HG03457 (cell line): Measurements from ENCODE around the gene OBI1.

Source experiments
- ATAC-seq: cut with Tn5 transposase; IDR thresholded peaks from one replicate; pipeline ENCODE4 v1.9.1; 2021; ENCODE audit warnings: moderate number of reproducible peaks; ENCODE audit not compliant: unreplicated experiment

OBI1 gene, protein sequence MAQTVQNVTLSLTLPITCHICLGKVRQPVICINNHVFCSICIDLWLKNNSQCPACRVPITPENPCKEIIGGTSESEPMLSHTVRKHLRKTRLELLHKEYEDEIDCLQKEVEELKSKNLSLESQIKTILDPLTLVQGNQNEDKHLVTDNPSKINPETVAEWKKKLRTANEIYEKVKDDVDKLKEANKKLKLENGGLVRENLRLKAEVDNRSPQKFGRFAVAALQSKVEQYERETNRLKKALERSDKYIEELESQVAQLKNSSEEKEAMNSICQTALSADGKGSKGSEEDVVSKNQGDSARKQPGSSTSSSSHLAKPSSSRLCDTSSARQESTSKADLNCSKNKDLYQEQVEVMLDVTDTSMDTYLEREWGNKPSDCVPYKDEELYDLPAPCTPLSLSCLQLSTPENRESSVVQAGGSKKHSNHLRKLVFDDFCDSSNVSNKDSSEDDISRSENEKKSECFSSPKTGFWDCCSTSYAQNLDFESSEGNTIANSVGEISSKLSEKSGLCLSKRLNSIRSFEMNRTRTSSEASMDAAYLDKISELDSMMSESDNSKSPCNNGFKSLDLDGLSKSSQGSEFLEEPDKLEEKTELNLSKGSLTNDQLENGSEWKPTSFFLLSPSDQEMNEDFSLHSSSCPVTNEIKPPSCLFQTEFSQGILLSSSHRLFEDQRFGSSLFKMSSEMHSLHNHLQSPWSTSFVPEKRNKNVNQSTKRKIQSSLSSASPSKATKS

DNA sequence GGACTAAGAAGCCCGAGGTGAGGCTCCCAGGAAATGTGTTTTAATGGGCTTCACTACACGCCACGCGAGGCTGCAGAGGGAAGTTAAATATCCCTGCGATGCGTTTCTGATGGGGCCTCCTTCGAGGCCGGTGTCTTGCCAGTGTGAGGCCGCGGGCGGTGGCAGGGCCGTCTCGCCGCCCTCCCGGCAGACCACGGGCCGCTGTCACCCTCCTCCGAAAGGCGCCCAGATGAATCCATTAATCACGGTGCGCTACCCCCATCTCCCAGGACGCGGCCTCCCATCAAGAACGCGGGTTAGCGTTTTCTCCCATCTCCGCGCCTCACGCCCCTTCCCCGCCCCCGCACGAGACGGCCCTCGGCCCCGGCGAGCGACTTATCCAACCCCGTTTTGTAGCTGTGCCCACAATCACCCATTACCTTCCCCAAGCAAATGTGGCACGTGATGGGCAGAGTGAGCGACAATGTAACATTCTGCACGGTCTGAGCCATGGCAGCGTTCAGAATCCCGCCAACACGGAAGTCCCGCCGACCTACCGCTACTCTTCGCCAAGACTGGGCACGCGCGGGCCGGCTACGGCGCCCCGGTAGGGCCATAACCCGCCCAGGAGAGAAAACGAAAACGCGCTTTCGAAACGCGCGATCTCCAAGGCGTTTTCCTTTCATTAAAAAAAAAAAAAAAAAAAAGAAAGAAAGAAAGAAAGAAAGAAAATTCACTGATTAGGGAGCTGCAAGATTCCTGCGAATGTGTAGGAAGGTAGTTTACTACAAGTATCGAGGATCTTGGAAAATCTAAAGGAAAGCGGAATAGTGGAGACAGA lies at the start of gene OBI1:
Gene OBI1 (minus strand): TSS at position 526 of the 820 bp plus-strand sequence. CDS start 35 bp downstream, at position 491.
- ATAC-seq: peak; percentile 78

DNA sequence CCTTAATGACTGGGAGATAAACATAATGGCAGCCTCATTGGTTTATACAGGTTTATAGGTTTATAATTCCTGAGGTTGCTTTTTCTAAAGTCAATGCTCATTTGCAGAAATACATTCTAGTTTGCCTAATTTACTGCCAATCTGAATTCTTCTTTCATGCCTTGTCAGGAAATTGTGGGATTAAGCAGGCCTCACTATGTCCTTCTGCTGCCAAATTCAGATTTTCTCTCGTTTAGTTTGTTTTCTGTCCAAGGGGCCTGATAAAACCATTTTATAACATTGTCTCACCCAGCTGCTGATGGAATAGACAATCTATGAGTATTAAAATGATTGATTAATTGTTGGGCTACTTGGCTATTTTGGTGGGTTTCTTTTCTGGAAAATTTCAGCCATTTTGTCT lies 42.4 kb upstream of the OBI1 start:
- ATAC-seq: no peak

DNA sequence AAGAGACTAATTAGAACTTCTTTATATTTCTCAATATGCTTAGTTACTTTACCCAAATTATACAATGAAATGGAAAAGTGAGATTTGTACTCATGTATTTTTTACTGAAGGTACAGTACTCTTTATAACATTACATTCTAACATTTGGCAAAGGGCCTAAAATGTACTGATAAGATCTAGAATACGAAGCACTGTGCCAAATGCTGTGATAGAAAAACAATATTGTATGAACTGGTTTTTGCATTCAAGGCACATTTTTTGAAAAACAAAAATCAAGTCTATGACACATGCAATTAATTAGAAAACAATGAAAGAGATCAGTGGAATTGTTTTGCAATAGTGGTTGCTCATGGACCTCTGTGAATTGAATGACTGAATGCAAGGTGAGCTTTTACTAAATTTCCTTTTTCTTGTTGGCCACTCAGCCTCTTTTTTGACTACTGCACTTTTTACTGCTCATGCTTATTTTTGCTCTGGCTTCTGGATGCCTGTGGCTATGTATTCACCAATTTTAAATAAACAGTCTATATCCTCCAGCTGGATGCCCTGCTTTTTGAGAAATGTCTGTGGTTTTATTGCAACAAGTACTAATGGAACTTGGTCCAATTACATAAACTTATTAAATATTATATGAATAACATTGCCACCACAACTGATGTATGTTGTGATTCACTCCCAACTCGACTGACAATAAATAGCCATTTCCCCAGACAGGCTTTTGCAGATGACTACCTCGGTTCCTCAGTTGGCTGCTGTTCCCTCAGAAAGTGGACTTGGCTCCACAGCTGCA lies 41.4 kb upstream of the OBI1 start:
- ATAC-seq: no peak

DNA sequence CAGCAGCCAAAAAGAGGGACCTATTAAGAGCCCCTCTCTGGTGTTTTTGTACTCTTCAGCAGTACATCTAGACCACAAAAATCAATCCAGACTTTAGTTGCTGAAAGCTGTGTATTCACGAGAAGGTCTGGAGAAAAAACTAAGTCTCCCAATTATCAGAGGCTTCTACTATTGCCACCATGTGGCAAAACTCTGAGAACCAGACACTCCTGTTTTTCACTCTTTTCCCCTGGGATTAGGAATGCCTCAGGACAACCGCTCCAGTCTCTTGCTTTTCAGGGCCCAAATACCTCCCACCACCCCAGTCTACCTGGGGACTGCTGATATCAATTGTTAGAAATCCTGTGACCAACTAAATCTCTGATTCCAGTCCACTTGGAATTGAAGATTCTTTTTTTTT lies 30.1 kb upstream of the OBI1 start:
- ATAC-seq: no peak

DNA sequence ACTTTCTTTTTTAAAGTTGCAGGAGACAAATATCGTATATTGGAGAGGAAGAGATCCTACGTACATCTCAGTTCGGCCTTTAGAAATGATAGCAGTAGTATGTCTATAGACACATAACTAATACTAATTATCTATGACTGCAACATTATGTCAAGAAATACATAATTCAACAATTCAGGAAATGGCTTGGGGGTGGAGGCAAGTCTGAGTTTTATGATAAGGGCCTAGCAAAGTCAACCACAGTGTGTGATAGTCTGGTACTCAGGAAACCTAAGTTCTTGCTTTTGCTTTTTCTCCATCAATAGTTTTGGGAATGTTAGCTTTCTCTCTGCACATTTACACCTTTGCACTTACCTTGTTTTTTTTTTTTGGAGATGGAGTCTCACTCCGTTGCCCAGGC lies 27.5 kb upstream of the OBI1 start:
- no peak for ATAC-seq

DNA sequence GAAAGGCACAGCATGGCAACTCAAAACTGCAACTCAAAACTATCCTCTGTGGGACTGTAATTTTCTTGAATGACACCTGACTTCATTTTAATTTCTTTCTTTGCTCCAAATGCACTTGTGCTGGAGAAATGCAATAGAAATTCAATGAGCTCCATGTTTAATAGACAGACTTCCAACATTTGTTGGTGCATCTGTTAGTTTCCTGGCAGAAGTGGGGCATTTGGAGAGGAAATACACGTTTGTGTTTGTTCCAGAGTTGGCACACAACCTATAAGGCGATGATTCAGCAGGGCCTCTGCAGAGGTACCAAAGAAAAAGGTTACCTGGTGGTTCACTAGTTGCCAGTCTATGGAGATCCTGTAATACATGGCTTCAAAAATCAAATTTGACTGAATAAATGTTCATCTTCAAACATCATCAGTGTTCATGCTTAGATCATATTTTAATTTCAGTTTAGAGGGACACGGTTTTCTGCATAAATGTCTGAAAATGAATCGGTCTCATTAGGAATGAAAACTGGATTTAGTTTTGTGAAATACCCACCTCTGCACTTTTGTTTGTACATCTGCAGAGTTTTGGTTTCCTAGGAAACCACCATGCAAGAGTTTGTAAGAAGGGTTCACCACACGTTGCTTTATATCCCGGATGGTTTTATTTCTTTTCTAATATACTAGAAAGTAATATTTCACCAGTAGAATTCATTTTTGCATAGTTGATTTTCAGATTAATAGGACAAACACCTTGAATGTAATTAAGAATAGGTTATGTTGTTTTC lies 21.8 kb upstream of the OBI1 start:
- no peak for ATAC-seq

DNA sequence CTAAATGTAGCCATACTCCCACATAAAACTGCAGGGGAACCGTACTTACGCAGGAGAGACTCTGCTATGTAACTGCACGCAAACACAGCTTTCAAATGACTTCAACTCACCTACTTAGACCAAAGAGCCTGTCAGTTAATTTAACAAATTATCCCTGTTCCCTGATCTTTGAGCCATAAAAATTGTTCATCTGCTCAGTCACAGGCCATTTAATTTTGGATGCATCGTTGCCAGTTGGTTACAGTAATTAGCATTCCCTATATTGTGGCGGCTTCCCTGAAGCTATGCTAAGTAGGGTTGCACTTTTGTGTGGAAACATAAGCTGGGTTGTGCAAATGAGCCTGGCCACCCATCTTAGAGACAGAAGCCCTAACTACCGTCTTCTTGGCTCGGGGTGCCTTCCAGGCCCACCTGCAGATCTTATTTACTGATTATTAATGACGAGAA lies 21.2 kb upstream of the OBI1 start:
- no peak for ATAC-seq

DNA sequence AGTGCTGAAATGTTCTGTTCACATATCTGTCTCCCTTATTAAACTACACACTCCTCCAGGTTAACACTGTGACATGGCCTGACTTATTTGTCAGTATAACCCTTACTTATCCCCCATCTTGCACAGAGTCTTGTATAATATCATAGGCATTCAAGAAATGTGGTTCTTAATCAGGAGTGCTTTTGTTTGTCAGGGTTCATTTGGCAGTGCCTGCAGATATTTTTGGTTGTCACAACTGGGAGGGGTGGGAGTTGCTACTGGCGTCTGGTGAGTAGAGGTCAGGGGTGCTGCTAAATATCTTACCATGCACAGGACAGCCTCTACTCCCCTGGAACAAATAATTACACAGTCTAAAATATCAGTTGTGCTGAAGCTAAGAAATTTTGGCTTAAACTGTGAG lies 20.4 kb upstream of the OBI1 start:
- no peak for ATAC-seq

DNA sequence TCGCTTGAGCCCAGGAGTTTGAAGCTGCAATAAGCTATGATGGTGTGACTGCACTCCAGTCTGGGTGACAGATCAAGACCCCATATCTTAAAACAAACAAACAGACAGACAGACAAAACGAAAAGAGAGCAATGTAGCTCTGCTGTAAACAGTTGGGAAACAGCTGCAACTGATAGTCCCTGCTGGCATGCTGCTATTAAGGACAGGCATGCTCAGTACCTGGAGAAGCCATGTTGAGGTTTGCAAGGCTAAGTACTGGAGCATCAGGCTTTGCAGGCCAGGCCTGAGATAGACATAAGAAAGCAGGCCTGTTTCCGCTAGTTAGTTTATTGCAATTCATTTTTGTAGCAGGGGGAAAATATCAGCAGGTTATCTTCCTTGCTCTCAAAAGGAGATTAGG lies 16.2 kb upstream of the OBI1 start:
- ATAC-seq: no peak

DNA sequence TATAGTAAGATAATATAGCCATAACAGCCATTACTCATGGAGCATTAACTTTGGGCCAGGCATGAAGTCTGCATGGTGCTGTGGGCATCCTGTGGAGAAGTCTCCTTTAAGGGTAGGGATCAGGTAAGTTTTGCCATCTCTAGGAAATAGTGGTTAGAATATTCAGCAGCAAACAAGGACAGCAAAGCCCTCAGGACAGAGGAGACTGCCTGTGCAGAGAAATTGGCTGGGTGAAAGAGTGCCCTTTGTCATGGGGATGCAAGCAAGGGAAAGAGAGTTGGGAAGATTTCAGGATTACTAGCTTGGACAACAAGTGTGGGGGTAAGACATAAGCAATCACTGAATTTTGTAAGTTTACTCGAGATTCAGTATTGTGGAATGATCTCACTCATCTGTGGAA lies 15.7 kb upstream of the OBI1 start:
- ATAC-seq: no peak

DNA sequence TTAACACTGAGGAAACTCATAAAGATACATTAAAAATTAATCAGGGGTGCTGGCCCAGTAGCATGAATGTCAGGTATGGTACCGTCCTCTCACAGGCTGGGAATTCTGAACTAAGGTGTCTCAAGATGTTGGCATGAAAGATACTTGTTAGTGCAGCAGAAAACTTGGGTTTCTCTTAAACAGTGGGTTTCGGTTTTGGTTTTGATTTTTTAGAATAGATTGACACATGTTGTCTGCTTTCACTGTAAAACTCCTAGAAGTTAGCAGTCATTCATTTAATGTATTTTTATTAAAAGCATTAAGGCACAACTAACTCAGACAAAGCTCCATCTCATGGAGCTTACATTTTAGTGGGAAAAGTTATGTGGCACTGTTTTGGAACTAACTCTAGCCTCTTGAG lies 3.5 kb upstream of the OBI1 start:
- no peak for ATAC-seq

DNA sequence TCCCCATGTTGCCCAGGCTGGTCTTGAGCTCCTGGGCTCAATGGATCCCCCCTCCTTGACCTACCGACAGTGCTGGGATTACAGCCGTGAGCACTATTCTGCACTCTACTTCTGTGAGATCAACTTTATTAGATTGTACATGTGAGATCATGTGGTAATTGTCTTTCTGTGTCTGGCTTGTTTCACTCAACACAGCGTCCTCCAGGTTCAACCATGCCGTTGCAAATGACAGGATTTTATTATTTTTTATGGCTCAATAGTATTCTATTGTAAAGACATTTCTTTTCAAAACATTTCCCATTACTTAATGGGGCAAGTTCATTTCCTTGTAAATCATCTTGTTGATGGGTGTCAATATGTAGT lies 1.5 kb upstream of the OBI1 start:
- ATAC-seq: no peak

DNA sequence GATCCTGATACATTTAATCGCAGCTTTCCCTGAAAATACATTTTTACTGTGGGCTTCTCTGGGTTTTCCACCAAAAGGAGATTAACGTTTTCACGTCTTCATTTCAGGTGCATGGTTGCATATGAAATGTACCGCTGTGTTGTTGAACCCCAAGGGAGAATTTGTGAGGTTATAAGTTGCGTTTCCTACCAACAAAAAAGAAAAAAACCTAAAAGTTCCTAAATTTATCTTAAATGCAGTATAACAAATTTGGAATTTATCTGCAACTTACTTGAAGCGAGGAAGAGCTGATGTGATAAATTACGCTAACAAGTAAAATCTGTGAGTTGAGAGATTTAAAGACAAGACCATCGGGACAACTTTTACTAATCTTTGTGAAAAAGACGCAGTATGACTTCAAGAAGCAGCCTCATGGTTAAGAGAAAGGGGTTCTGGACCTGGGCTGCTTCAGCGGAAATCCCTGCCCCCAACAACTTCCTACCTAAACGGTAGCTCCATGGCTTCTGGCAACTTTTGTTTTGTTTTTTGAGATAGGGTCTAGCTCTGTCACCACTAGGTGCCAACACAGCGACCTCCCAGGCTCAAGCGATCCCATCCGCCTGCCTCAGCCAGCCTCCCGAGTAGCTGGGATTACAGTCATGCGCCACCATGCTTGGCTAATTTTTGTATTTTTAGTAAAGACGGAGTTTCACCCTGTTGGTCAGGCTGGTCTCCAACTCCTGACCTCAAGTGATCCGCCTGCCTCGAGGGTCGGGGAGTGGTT lies 958 bp upstream of the OBI1 start:
- ATAC-seq: no peak

DNA sequence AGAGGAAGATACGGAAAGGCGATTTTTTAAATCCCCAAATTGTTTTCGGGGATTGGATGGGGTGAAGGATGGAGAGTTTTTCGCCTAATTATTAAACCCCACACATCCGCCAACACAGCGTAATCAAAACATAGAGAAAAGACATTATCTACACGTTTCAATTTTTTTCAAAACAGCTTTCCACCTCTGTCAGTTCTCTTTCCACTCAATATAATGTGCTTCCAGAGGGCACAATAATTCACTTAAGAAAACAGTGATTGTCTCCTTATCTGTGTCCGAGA lies 435 bp upstream of the OBI1 start:
- ATAC-seq: no peak

DNA sequence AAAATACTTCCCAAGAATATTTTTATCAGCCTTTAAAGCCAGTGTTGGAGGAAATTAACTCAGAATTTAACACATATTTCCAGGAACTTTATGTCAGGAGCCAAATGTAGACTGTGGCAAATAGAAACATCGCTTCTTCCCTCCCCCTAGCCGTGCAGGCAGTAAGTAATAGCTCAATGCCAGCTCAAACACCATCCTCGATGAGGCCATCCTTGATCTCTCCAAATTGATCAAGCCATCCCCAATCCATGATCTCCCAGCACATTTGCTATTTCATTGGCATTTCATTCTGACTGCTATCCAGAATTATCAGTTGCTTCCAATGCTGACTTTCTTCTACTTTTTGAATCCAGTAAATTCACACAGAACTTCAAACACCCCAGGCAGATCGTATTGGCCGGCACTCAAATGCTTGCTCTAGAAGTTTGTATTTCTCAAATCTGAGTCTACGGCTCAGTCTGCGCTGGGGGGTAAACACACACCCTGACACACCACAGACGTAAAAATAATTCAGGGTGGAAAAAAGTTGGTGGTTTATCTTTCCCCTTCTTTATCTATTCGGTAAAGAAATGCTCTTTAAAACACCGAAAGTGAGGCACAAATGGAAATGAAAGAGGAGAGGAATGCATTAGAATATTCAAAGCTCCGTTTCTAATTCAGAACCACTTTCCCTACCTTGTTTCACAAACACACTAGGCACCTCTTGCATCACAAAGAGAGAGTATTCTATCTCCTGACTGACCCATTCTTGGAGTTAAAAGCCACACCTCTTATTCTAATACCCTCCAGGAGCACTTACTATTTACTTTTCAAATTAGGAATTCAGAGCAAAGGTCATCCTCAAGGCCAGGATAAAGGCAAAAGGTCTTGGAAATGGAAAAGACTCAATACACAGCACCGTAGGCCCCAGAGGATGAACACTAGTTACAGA lies 991 bp downstream of the OBI1 start:
- ATAC-seq: peak; percentile 21

DNA sequence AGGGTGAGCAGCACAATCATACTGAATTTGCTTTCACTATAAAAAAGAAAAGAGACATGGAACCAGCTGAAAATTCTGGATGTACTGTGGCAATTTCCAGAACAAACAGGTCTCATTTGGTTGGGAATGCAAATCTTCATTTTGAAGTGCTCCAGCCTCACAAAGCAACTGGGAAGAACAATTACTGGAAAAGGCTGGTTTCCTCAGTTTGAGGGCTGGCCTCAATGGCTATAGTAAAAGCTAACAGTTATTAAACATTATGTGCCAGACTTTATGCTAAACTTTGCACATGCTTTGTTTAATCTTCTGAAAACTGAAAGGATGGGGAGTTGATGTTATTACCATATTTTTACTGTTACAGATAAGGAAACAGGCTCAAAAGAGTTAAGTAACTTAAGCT lies 3.0 kb downstream of the OBI1 start:
- ATAC-seq: no peak

DNA sequence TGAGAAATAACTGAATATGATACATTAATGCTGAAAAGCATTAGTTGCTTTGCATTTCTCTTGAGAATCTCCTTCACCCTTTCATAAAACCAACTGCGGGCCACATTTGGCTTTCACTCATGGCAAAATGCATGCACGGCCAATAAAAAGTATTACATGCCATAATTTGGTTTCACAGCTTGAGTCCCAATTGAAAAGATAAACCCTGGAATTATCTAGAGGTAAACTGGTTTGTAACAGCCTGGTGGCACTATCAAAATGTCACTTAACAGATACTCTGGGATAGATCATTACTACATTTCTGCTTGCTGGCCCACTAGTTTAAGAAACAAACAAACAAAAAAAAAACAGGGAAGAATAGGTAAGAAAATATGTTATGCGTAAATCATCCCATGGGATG lies 3.9 kb downstream of the OBI1 start:
- ATAC-seq: no peak

DNA sequence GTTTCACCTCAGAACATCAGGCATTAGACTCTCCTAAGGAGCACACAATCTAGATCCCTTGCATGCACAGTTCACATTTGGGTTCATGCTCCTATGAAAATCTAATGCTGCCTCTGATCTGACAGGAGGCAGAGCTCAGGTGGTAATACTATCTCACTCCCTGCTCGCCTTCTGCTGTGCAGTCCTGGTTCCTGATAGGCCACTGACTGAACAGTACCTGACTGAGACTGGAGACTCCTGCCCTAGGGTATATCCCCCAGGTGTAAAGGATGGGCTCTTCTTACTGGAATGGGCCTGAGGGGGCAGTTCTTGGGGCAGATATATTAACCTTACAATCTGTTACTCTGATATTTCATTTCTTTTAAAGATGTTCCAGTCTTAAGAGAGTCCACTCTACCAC lies 6.3 kb downstream of the OBI1 start:
- ATAC-seq: no peak

DNA sequence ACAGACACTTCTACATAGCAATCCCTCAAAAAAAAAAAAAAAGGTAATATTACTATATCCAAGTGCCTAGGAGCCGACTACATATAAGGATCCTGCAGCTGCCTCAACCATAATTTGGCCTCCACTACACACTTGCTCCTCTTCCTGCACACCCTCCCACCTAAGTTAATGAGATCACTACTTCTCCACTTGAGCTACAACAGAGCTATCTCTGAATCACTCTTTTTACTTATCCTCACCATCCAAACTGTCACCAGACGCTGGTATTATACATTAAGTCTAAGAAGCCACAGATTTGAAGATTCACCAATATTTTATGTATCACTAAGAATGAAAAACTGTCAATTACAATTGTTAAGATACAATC lies 8.3 kb downstream of the OBI1 start:
- no peak for ATAC-seq
